Smooth muscle cell (in vitro differentiated cells): ENCODE measurements around the gene ZNF398. TPM values are rescaled to one million over a fixed set of nuclear protein-coding genes. Genes with fewer than 3 reads are reported as not detected.

Source experiments
- DNase-seq: peaks from one replicate; lab custom pipeline; 2025; ENCODE audit not compliant: unreplicated experiment; lab: John Stamatoyannopoulos, UW
- H2AFZ ChIP-seq: fragments of 200-600 bp; sonication (generic); 2 replicates; pipeline ENCODE4 v1.6.0; 2016; ENCODE audit warnings: antibody characterized with exemption, low read depth, mild to moderate bottlenecking
- H3F3A ChIP-seq: fragments of 200-600 bp; sonication (generic); 2 replicates; pipeline ENCODE4 v1.6.0; 2017; ENCODE audit warnings: antibody characterized with exemption, low read depth
- H3K27ac ChIP-seq: fragments of 200-600 bp; sonication (generic); 2 replicates; pipeline ENCODE4 v1.5.1; 2016; ENCODE audit warnings: low read depth, mild to moderate bottlenecking
- H3K27me3 ChIP-seq: fragments of 200-600 bp; sonication (generic); 2 replicates; pipeline ENCODE4 v1.6.1; 2016; ENCODE audit warnings: low read depth, mild to moderate bottlenecking
- H3K36me3 ChIP-seq: fragments of 200-600 bp; sonication (generic); 2 replicates; pipeline ENCODE4 v1.5.1; 2016; ENCODE audit warnings: low read depth
- H3K4me1 ChIP-seq: fragments of 200-600 bp; sonication (generic); 2 replicates; pipeline ENCODE4 v1.5.1; 2016; ENCODE audit warnings: low read depth
- H3K4me2 ChIP-seq: fragments of 200-600 bp; sonication (generic); 2 replicates; pipeline ENCODE4 v1.6.0; 2016; ENCODE audit warnings: mild to moderate bottlenecking
- H3K4me3 ChIP-seq: fragments of 200-600 bp; sonication (generic); 2 replicates; pipeline ENCODE4 v1.5.1; 2016; ENCODE audit warnings: mild to moderate bottlenecking
- H3K79me2 ChIP-seq: fragments of 200-600 bp; sonication (generic); 2 replicates; pipeline ENCODE4 v1.6.0; 2016; ENCODE audit warnings: low read depth, mild to moderate bottlenecking
- H3K9ac ChIP-seq: fragments of 200-600 bp; sonication (generic); 2 replicates; pipeline ENCODE4 v1.6.0; 2016; ENCODE audit warnings: low read depth
- H3K9me3 ChIP-seq: fragments of 200-600 bp; sonication (generic); replicated peaks from 2 replicates; pipeline ENCODE4 v1.5.1; 2016; ENCODE audit warnings: low read depth
- H4K20me1 ChIP-seq: fragments of 200-600 bp; sonication (generic); 2 replicates; pipeline ENCODE4 v1.6.0; 2016; ENCODE audit warnings: low read depth
- WGBS: methylation state at CpG from one replicate; pipeline ENCODE4 v1.1.7; 2016; ENCODE audit warnings: low lambda C conversion rate; 5-methylcytosine and 5-hydroxymethylcytosine counted together
- polyA plus RNA-seq: library from polyadenylated mRNA; unstranded; fragments of >200 nt; fragmentation: Nextera tagmentation; extraction: Ambion mirVana; gene quantifications from 2 replicates; pipeline ENCODE4 v1.2.1, GENCODE V29; 2016
- total RNA-seq: library from RNA; depleted of rRNA; stranded (reverse); fragments of >200 nt; gene quantifications from 2 replicates; pipeline ENCODE4 v1.2.3, GENCODE V29; 2014
- TF ChIP-seq, protein P1 (sequence below): fragments of 200-600 bp; sonication (generic); IDR thresholded peaks from 2 replicates; pipeline ENCODE4 v1.5.1; 2017; ENCODE audit warnings: borderline replicate concordance, mild to moderate bottlenecking, antibody characterized with exemption; ENCODE audit not compliant: insufficient read depth, poor library complexity, severe bottlenecking

ZNF398 gene, protein sequence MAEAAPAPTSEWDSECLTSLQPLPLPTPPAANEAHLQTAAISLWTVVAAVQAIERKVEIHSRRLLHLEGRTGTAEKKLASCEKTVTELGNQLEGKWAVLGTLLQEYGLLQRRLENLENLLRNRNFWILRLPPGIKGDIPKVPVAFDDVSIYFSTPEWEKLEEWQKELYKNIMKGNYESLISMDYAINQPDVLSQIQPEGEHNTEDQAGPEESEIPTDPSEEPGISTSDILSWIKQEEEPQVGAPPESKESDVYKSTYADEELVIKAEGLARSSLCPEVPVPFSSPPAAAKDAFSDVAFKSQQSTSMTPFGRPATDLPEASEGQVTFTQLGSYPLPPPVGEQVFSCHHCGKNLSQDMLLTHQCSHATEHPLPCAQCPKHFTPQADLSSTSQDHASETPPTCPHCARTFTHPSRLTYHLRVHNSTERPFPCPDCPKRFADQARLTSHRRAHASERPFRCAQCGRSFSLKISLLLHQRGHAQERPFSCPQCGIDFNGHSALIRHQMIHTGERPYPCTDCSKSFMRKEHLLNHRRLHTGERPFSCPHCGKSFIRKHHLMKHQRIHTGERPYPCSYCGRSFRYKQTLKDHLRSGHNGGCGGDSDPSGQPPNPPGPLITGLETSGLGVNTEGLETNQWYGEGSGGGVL
- total RNA-seq (12.4 and 15.1 TPM in 2 replicates), polyA plus RNA-seq (8.8 and 9.0 TPM in 2 replicates)

DNA sequence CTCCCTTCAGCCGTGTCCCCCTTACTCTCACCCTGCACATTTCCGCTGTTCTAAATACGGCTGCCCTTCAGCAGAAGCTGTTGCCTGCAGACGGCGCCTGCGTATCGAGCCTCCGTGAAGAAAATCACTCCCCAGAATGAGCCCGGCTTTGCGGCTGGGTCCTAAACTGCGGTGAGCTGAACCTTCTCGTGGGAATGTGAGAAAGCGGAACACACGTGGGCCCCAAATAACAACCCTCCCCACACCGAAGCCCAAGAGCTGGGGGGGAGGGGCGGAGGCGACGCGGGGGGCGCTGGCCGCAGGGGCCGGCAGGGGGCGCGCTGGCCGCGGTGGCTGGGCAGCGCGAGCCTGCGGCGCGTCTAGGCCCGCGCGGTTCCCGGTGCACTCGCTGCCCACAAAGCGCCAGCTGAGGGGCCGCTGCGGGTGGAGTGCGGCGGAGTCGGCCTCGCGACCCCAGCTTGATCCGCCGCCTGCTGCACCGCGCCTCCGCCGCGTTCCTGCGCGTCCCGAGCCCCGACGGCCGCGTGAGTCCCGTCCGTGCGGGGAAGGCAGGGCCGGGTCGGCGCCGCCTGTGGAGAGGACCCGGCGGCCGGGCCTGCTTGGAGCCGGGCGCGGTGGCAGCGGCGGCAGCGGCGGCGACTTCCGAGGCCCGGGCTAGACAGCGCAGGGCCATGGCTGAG is at the start of gene ZNF398:
ZNF398 (plus strand) TSS at position 382 of the 680 bp plus-strand sequence; CDS start at position 672, 290 bp downstream.
- peak within 1 kb of the TSS; percentile 96 for H3K4me3 ChIP-seq
- H3K9me3 ChIP-seq, result no peaks in the 10 kb centered on the region
- H2AFZ ChIP-seq, result peak within 1 kb of the TSS; percentile 99
- peak within 1 kb of the TSS; percentile 99 for H3K27ac ChIP-seq
- H4K20me1 ChIP-seq, result peaks cover 38% of the 10 kb centered on the region
- peak within 1 kb of the TSS; percentile 98 for H3K4me2 ChIP-seq
- TF ChIP-seq, protein P1, sequence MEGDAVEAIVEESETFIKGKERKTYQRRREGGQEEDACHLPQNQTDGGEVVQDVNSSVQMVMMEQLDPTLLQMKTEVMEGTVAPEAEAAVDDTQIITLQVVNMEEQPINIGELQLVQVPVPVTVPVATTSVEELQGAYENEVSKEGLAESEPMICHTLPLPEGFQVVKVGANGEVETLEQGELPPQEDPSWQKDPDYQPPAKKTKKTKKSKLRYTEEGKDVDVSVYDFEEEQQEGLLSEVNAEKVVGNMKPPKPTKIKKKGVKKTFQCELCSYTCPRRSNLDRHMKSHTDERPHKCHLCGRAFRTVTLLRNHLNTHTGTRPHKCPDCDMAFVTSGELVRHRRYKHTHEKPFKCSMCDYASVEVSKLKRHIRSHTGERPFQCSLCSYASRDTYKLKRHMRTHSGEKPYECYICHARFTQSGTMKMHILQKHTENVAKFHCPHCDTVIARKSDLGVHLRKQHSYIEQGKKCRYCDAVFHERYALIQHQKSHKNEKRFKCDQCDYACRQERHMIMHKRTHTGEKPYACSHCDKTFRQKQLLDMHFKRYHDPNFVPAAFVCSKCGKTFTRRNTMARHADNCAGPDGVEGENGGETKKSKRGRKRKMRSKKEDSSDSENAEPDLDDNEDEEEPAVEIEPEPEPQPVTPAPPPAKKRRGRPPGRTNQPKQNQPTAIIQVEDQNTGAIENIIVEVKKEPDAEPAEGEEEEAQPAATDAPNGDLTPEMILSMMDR, result peak; percentile 63
- H3K4me1 ChIP-seq, result peaks cover 6% of the 10 kb centered on the region
- H3F3A ChIP-seq, result no peaks in the 10 kb centered on the region
- peak; percentile 66 for DNase-seq
- no peaks in the 10 kb centered on the region for H3K27me3 ChIP-seq
- WGBS, result 2% methylated on average over 67 of the region's 79 CpGs
- H3K79me2 ChIP-seq, result peaks cover 46% of the 10 kb centered on the region
- H3K9ac ChIP-seq, result peak within 1 kb of the TSS; percentile 96
- H3K36me3 ChIP-seq, result no peaks in the 10 kb centered on the region

DNA sequence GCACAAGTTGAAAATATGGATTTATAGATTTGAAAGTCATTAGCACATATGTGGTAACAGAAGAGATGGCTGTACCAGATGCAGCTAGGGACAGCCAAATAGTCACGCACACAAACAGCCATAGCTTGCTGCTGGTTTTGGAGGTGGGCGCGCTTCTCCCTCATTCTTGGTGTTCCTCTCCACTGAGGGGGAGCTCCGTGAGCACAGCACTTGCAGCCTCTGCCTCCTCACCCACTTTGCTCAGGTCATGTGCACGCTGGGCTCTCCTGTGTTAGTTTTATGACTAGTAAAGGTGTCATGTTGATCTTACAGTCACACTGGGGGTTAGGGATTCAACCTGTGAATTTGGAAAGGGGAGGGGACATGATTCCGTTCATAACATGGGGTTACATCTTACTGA is 48.2 kb upstream of the ZNF398 start:
- Histone ChIP-seq H3K27me3 (no peaks in the 10 kb centered on the region), H3K4me1 (no peaks in the 10 kb centered on the region), H2AFZ (no peak overlapping the region), H3K9me3 (no peaks in the 10 kb centered on the region), H4K20me1 (no peaks in the 10 kb centered on the region), H3K4me2 (no peak overlapping the region), H3K4me3 (no peak overlapping the region), H3K9ac (no peak overlapping the region), H3K27ac (no peak overlapping the region), H3K36me3 (no peaks in the 10 kb centered on the region), H3F3A (no peaks in the 10 kb centered on the region), H3K79me2 (no peaks in the 10 kb centered on the region)
- TF ChIP-seq, protein P1, result no peak
- no peak for DNase-seq
- 96% methylated on average over 6 of the region's 6 CpGs for WGBS

GRCh38 chr7:149100821-149101220 is 46.4 kb upstream of the ZNF398 start:
- Histone ChIP-seq H3K79me2 (no peaks in the 10 kb centered on the region), H3F3A (no peaks in the 10 kb centered on the region), H3K27me3 (no peaks in the 10 kb centered on the region), H3K9ac (no peak overlapping the region), H4K20me1 (no peaks in the 10 kb centered on the region), H3K4me1 (no peaks in the 10 kb centered on the region), H2AFZ (no peak overlapping the region), H3K4me3 (no peak overlapping the region), H3K36me3 (no peaks in the 10 kb centered on the region), H3K4me2 (no peak overlapping the region), H3K9me3 (no peaks in the 10 kb centered on the region), H3K27ac (no peak overlapping the region)
- TF ChIP-seq, protein P1, result no peak
- no peak for DNase-seq
- 69% methylated on average over 2 of the region's 2 CpGs for WGBS
